Hepatocyte (in vitro differentiated cells): Measurements from ENCODE around the gene BAIAP3. TPM values are rescaled to one million over a fixed set of nuclear protein-coding genes. Genes with fewer than 3 reads are reported as not detected.

Experiments
- DNase-seq: peaks from one replicate; pipeline ENCODE4 v3.0.0-alpha.2; 2016; ENCODE audit warnings: low spot score
- H2AFZ ChIP-seq: fragments of 200-600 bp; sonication (generic); 2 replicates; pipeline ENCODE4 v1.6.0; 2016; ENCODE audit warnings: antibody characterized with exemption, mild to moderate bottlenecking
- H3K27ac ChIP-seq: fragments of 200-600 bp; sonication (generic); 2 replicates; pipeline ENCODE4 v1.5.1; 2016; ENCODE audit warnings: mild to moderate bottlenecking
- H3K27me3 ChIP-seq: fragments of 200-600 bp; sonication (generic); 2 replicates; pipeline ENCODE4 v1.6.1; 2016
- H3K36me3 ChIP-seq: fragments of 200-600 bp; sonication (generic); replicated peaks from 2 replicates; pipeline ENCODE4 v1.5.1; 2016; ENCODE audit warnings: low read depth; ENCODE audit not compliant: insufficient read depth
- H3K4me1 ChIP-seq: fragments of 200-600 bp; sonication (generic); 2 replicates; pipeline ENCODE4 v1.5.1; 2016; ENCODE audit warnings: mild to moderate bottlenecking, moderate library complexity; ENCODE audit not compliant: insufficient read depth
- H3K4me2 ChIP-seq: fragments of 200-600 bp; sonication (generic); 2 replicates; pipeline ENCODE4 v1.6.0; 2016
- H3K4me3 ChIP-seq: fragments of 200-600 bp; sonication (generic); 2 replicates; pipeline ENCODE4 v1.5.1; 2016; ENCODE audit warnings: mild to moderate bottlenecking
- H3K79me2 ChIP-seq: fragments of 200-600 bp; sonication (generic); 2 replicates; pipeline ENCODE4 v1.6.0; 2017; ENCODE audit warnings: mild to moderate bottlenecking
- H3K9me2 ChIP-seq: fragments of 200-600 bp; sonication (generic); replicated peaks from 2 replicates; pipeline ENCODE4 v1.6.0; 2017; ENCODE audit warnings: mild to moderate bottlenecking; ENCODE audit not compliant: insufficient read depth
- H3K9me3 ChIP-seq: fragments of 200-600 bp; sonication (generic); 2 replicates; pipeline ENCODE4 v1.5.1; 2016; ENCODE audit warnings: low read depth, mild to moderate bottlenecking
- H4K20me1 ChIP-seq: fragments of 200-600 bp; sonication (generic); 2 replicates; pipeline ENCODE4 v1.6.0; 2016; ENCODE audit warnings: mild to moderate bottlenecking; ENCODE audit not compliant: insufficient read depth, poor library complexity, severe bottlenecking
- CTCF ChIP-seq: fragments of 200-600 bp; sonication (generic); IDR thresholded peaks from 2 replicates; pipeline ENCODE4 v1.5.1; 2016; ENCODE audit warnings: antibody characterized with exemption, mild to moderate bottlenecking; ENCODE audit not compliant: poor library complexity
- EZH2 ChIP-seq: fragments of 200-600 bp; sonication (generic); IDR thresholded peaks from 2 replicates; pipeline ENCODE4 v1.6.1; 2016; ENCODE audit warnings: antibody characterized with exemption, mild to moderate bottlenecking, borderline replicate concordance
- EZH2phosphoT487 ChIP-seq: fragments of 200-600 bp; sonication (generic); IDR thresholded peaks from one replicate; pipeline ENCODE4 v1.6.1; 2018; ENCODE audit warnings: antibody characterized with exemption, mild to moderate bottlenecking, low read depth, moderate library complexity; ENCODE audit not compliant: unreplicated experiment, severe bottlenecking
- WGBS: methylation state at CpG from one replicate; pipeline ENCODE4 v1.1.6; 2016; ENCODE audit warnings: low lambda C conversion rate; ENCODE audit errors: missing lambda C conversion rate; 5-methylcytosine and 5-hydroxymethylcytosine counted together
- polyA plus RNA-seq: library from polyadenylated mRNA; unstranded; fragments of >200 nt; fragmentation: Nextera tagmentation; extraction: Ambion mirVana; gene quantifications from 2 replicates; pipeline ENCODE4 v1.2.1, GENCODE V29; 2016
- total RNA-seq: library from RNA; depleted of rRNA; stranded (reverse); fragments of >200 nt; gene quantifications from 2 replicates; pipeline ENCODE4 v1.2.3, GENCODE V29; 2014

BAIAP3 gene
- total and polyA plus RNA-seq, 2 experiments from 2014 or later, result 2.4 to 3.0 TPM

GRCh38 chr16:1319041-1319440 lies 14.4 kb upstream of the BAIAP3 start:
- Histone ChIP-seq H3K79me2 (peaks cover 52% of the 10 kb centered on the region), H3K9me3 (no peaks in the 10 kb centered on the region), H2AFZ (no peak overlapping the region), H3K4me1 (no peaks in the 10 kb centered on the region), H3K4me3 (no peak overlapping the region), H3K36me3 (no peaks in the 10 kb centered on the region), H3K27ac (no peak overlapping the region), H3K9me2 (no peaks in the 10 kb centered on the region), H3K27me3 (no peaks in the 10 kb centered on the region), H4K20me1 (peaks cover 45% of the 10 kb centered on the region), H3K4me2 (no peak overlapping the region)
- no peak for TF ChIP-seq EZH2phosphoT487
- no peak for DNase-seq
- 92% methylated on average over 33 of the region's 33 CpGs for WGBS

DNA sequence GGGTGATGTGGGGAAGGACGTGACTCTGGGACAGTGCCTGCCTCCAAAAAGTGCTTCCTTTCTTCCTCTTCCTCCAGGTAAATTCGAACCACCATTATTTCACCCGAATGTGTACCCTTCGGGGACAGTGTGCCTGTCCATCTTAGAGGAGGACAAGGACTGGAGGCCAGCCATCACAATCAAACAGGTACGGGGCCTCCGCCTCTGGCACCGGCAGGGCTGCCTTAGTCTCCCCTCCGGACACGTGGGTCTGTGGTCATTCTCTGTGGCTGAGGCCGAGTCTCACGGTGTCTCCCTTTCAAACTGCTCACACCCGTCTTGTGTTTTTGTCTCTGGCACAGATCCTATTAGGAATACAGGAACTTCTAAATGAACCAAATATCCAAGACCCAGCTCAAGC lies 13.3 kb upstream of the BAIAP3 start:
- Histone ChIP-seq H3K9me3 (no peaks in the 10 kb centered on the region), H3K27me3 (no peaks in the 10 kb centered on the region), H4K20me1 (peaks cover 41% of the 10 kb centered on the region), H3K79me2 (peaks cover 41% of the 10 kb centered on the region), H3K9me2 (no peaks in the 10 kb centered on the region), H3K36me3 (no peaks in the 10 kb centered on the region), H3K4me1 (no peaks in the 10 kb centered on the region), H2AFZ (no peak overlapping the region), H3K4me2 (no peak overlapping the region), H3K4me3 (no peak overlapping the region), H3K27ac (no peak overlapping the region)
- TF ChIP-seq EZH2, result no peak
- DNase-seq, result no peak
- 97% methylated on average over 11 of the region's 12 CpGs for WGBS

GRCh38 chr16:1320658-1321240 lies 12.7 kb upstream of the BAIAP3 start:
- 92% methylated on average over 21 of the region's 22 CpGs for WGBS
- no peak overlapping the region for H2AFZ ChIP-seq
- no peaks in the 10 kb centered on the region for H3K9me3 ChIP-seq
- H3K79me2 ChIP-seq, result peaks cover 35% of the 10 kb centered on the region
- peaks cover 36% of the 10 kb centered on the region for H4K20me1 ChIP-seq
- H3K4me3 ChIP-seq, result no peak overlapping the region
- no peaks in the 10 kb centered on the region for H3K4me1 ChIP-seq
- H3K27me3 ChIP-seq, result no peaks in the 10 kb centered on the region
- DNase-seq, result no peak
- H3K9me2 ChIP-seq, result no peaks in the 10 kb centered on the region
- no peak overlapping the region for H3K4me2 ChIP-seq
- no peaks in the 10 kb centered on the region for H3K36me3 ChIP-seq
- TF ChIP-seq CTCF (no peak), EZH2phosphoT487 (no peak), EZH2 (no peak)
- no peak overlapping the region for H3K27ac ChIP-seq

GRCh38 chr16:1322407-1322806 lies 11.0 kb upstream of the BAIAP3 start:
- no peaks in the 10 kb centered on the region for H3K9me2 ChIP-seq
- peaks cover 23% of the 10 kb centered on the region for H4K20me1 ChIP-seq
- H3K4me2 ChIP-seq, result no peak overlapping the region
- H2AFZ ChIP-seq, result no peak overlapping the region
- no peak for DNase-seq
- no peaks in the 10 kb centered on the region for H3K9me3 ChIP-seq
- no peak overlapping the region for H3K4me3 ChIP-seq
- H3K79me2 ChIP-seq, result peaks cover 20% of the 10 kb centered on the region
- no peak overlapping the region for H3K27ac ChIP-seq
- H3K36me3 ChIP-seq, result no peaks in the 10 kb centered on the region
- no peaks in the 10 kb centered on the region for H3K4me1 ChIP-seq
- 100% methylated on average over 8 of the region's 8 CpGs for WGBS
- no peaks in the 10 kb centered on the region for H3K27me3 ChIP-seq
- TF ChIP-seq EZH2 (no peak), EZH2phosphoT487 (no peak), CTCF (no peak)
